PC-3 (cell line): Measurements from ENCODE around the gene LBHD1. TPM values are rescaled to one million over a fixed set of nuclear protein-coding genes. Genes with fewer than 3 reads are reported as not detected.
A peak's percentile ranks its signal among the peaks of the same experiment; 100 is the strongest.

ENCODE experiments used
- ATAC-seq: fragments of 200-7000 bp; cut with Tn5 transposase; 2 replicates; pipeline ENCODE4 v1.9.1; 2020; ENCODE audit warnings: mild to moderate bottlenecking, moderate library complexity
- BruUV-seq: library from RNA; stranded (reverse); fragments of 400-500 nt; replicated peaks from 2 replicates; lab custom pipeline; 2021; lab: Mats Ljungman, UMichigan
- CTCF ChIA-PET: fragments of 300-600 bp; sonication (Branson Sonifier 250); formaldehyde crosslinking; loops from one replicate; lab custom pipeline; 2022; ENCODE audit warnings: antibody characterized with exemption; lab: Charles Lee
- POLR2A ChIA-PET: fragments of 300-600 bp; sonication (Branson Sonifier 250); formaldehyde crosslinking; loops from one replicate; lab custom pipeline; 2022; ENCODE audit warnings: antibody characterized with exemption; ENCODE audit not compliant: unreplicated experiment; lab: Charles Lee
- DNase-seq: peaks from one replicate; pipeline ENCODE4 v3.0.0-alpha.2; 2015
- H2AFZ ChIP-seq: fragments of 300-600 bp; sonication (generic); 2 replicates; pipeline ENCODE4 v1.6.0; 2016; ENCODE audit warnings: antibody characterized with exemption, low read length
- H3F3A ChIP-seq: fragments of 300-600 bp; sonication (generic); one replicate; pipeline ENCODE4 v1.6.0; 2017; ENCODE audit warnings: antibody characterized with exemption, low read length, control low read depth, mild to moderate bottlenecking; ENCODE audit not compliant: unreplicated experiment
- H3K27ac ChIP-seq: fragments of 300-600 bp; sonication (generic); 2 replicates; pipeline ENCODE4 v1.5.1; 2016; ENCODE audit warnings: mild to moderate bottlenecking, low read length
- H3K27me3 ChIP-seq: fragments of 300-600 bp; sonication (generic); 2 replicates; pipeline ENCODE4 v1.6.1; 2016; ENCODE audit warnings: low read length, mixed read lengths
- H3K36me3 ChIP-seq: fragments of 300-600 bp; sonication (generic); 2 replicates; pipeline ENCODE4 v1.6.1; 2016; ENCODE audit warnings: low read depth, mixed run types, low read length, mixed read lengths
- H3K4me1 ChIP-seq: fragments of 300-600 bp; sonication (generic); 2 replicates; pipeline ENCODE4 v1.5.1; 2016; ENCODE audit warnings: low read length; ENCODE audit not compliant: insufficient read depth
- H3K4me2 ChIP-seq: fragments of 300-600 bp; sonication (generic); 2 replicates; pipeline ENCODE4 v1.6.0; 2016; ENCODE audit warnings: low read length
- H3K4me3 ChIP-seq: fragments of 300-600 bp; sonication (generic); 2 replicates; pipeline ENCODE4 v1.5.1; 2016; ENCODE audit warnings: mild to moderate bottlenecking, low read length, mixed read lengths
- H3K79me2 ChIP-seq: fragments of 300-600 bp; sonication (generic); 2 replicates; pipeline ENCODE4 v1.6.1; 2017; ENCODE audit warnings: low read length, mixed read lengths
- H3K9ac ChIP-seq: fragments of 300-600 bp; sonication (generic); 2 replicates; pipeline ENCODE4 v1.6.0; 2016; ENCODE audit warnings: mild to moderate bottlenecking, low read length
- H3K9me2 ChIP-seq: fragments of 300-600 bp; sonication (generic); replicated peaks from 2 replicates; pipeline ENCODE4 v1.6.1; 2016; ENCODE audit warnings: mixed run types, low read length, mixed read lengths
- H3K9me3 ChIP-seq: fragments of 300-600 bp; sonication (generic); 2 replicates; pipeline ENCODE4 v1.6.1; 2016; ENCODE audit warnings: low read length, mixed read lengths
- H4K20me1 ChIP-seq: fragments of 300-600 bp; sonication (generic); 2 replicates; pipeline ENCODE4 v1.6.1; 2016; ENCODE audit warnings: low read length, mixed read lengths
- EZH2 ChIP-seq: fragments of 300-600 bp; sonication (generic); IDR thresholded peaks from one replicate; pipeline ENCODE4 v1.6.1; 2017; ENCODE audit warnings: antibody characterized with exemption, mild to moderate bottlenecking, low read length; ENCODE audit not compliant: unreplicated experiment
- EZH2phosphoT487 ChIP-seq: fragments of 300-600 bp; sonication (generic); IDR thresholded peaks from 2 replicates; pipeline ENCODE4 v1.6.1; 2018; ENCODE audit warnings: mild to moderate bottlenecking, antibody characterized with exemption, low read length, borderline replicate concordance
- intact Hi-C: fragments of 100-400 bp; cut with micrococcal nuclease; formaldehyde crosslinking; loops from 2 replicates; pipeline ENCODE4 v1.9.0; 2023
- total RNA-seq: library from RNA; depleted of rRNA; stranded (reverse); fragments of >200 nt; gene quantifications from 2 replicates; pipeline ENCODE4 v1.2.3, GENCODE V29; 2014
- TF ChIP-seq, protein P1 (sequence below): fragments of 300-600 bp; sonication (generic); conservative IDR thresholded peaks from 2 replicates; pipeline ENCODE4 v1.5.1; 2017; ENCODE audit warnings: antibody characterized with exemption, low read depth, mild to moderate bottlenecking, low read length

The LBHD1 gene
- total RNA-seq, 1 experiment from 2014 or later = 9.7 TPM

DNA sequence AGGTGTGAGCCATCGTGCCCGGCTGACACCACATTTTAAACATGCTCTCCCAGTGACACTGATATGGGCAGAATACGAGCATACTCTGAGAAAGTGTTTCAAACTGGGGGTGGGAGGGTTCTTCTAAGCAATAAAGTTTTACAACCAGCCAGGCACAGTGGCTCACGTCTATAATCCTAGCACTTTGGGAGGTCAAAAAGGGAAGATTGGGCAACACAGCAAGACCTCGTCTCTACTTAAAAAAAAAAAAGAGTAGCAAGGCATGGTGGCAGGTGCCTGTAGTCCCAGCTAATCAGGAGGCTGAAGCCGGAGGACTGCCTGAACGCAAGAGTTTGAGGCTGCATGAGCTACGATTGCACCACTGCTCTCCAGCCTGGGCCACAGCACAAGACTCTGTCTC lies 27.8 kb downstream of the LBHD1 start:
- Histone ChIP-seq H2AFZ (no peak overlapping the region), H3K9me2 (no peaks in the 10 kb centered on the region), H3K79me2 (peaks cover 65% of the 10 kb centered on the region), H3K27me3 (no peaks in the 10 kb centered on the region), H3K36me3 (peaks cover 29% of the 10 kb centered on the region), H3F3A (no peaks in the 10 kb centered on the region), H3K4me3 (no peak overlapping the region), H4K20me1 (no peaks in the 10 kb centered on the region), H3K27ac (no peak overlapping the region), H3K9ac (no peak overlapping the region), H3K9me3 (no peaks in the 10 kb centered on the region), H3K4me2 (no peak overlapping the region), H3K4me1 (peaks cover 10% of the 10 kb centered on the region)
- POLR2A ChIA-PET = no interaction called here
- ATAC-seq (no peak), DNase-seq (no peak)
- no TSS peak for BruUV-seq
- intact Hi-C loops = no loop called here
- TF ChIP-seq, protein P1, sequence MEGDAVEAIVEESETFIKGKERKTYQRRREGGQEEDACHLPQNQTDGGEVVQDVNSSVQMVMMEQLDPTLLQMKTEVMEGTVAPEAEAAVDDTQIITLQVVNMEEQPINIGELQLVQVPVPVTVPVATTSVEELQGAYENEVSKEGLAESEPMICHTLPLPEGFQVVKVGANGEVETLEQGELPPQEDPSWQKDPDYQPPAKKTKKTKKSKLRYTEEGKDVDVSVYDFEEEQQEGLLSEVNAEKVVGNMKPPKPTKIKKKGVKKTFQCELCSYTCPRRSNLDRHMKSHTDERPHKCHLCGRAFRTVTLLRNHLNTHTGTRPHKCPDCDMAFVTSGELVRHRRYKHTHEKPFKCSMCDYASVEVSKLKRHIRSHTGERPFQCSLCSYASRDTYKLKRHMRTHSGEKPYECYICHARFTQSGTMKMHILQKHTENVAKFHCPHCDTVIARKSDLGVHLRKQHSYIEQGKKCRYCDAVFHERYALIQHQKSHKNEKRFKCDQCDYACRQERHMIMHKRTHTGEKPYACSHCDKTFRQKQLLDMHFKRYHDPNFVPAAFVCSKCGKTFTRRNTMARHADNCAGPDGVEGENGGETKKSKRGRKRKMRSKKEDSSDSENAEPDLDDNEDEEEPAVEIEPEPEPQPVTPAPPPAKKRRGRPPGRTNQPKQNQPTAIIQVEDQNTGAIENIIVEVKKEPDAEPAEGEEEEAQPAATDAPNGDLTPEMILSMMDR = no peak
- TF ChIP-seq EZH2 (no peak), EZH2phosphoT487 (no peak)
- CTCF ChIA-PET = no interaction called here

DNA sequence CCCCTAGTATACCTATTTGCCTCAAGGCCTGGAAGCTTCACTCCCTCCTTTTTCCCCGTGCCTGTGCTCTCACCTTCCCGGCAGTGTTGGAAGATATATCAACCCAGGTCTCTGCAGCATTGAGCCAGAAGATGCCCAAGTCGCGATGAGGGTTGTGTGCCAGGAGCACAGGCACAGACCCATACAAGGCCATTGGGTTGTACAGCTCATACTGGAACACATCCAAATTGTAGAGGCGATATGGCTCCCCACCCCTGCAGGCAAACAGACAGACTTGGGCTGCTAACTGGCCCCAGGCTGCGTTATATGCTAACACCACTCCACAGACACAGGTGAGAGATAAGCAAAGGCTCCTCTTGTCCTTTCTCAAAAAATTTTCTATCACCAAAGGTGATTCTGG lies 39.6 kb downstream of the LBHD1 start:
- Histone ChIP-seq H4K20me1 (no peaks in the 10 kb centered on the region), H3K27me3 (no peaks in the 10 kb centered on the region), H3K4me1 (no peaks in the 10 kb centered on the region), H3K4me3 (no peak overlapping the region), H3K9me3 (no peaks in the 10 kb centered on the region), H3K9ac (no peak overlapping the region), H3F3A (no peaks in the 10 kb centered on the region), H2AFZ (no peak overlapping the region), H3K4me2 (no peak overlapping the region), H3K27ac (no peak overlapping the region), H3K36me3 (peaks cover 70% of the 10 kb centered on the region), H3K9me2 (no peaks in the 10 kb centered on the region), H3K79me2 (no peaks in the 10 kb centered on the region)
- CTCF ChIA-PET = no interaction called here
- no TSS peak for BruUV-seq
- DNase-seq (no peak), ATAC-seq (no peak)
- intact Hi-C loops = no loop called here
- POLR2A ChIA-PET = no interaction called here
- TF ChIP-seq EZH2phosphoT487 (no peak), EZH2 (no peak)
- TF ChIP-seq, protein P1 = no peak

DNA sequence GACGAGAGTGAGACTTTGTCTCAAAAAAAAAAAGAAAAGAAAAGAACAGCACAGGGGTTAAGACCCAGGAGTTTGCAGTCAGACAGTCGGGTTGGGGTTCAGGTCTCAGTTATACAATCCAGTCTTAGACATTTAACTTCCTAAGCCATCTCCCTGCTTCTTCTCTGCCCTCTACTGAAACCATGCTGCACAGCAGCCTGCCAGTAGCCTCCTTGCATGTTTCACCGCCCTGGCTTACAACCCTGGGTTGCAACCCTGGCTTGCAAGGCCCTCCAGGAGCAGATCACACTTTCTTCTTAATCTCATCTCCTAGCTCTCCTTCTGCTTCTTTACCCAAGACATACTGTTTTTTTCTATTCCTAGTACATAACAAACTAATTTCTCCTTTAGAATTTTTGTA lies 44.4 kb downstream of the LBHD1 start:
- ChIA-PET POLR2A (interaction anchor here (0.7 kb wide), 1 partner anchor 228 kb away, joined by 3 read pairs; no protein-coding TSS in a partner anchor), CTCF (no interaction called here)
- TF ChIP-seq, protein P1 = peak; percentile 24; the same call in 1 of the 2 replicates
- TF ChIP-seq EZH2phosphoT487 = no peak
- TF ChIP-seq EZH2 = no peak
- ATAC-seq (peak; percentile 25; the same call in 1 of the 2 replicates), DNase-seq (no peak)
- H3K4me1 ChIP-seq = peaks cover under 1% of the 10 kb centered on the region; the same call in 1 of the 2 replicates
- H3K4me2 ChIP-seq = no peak overlapping the region
- no peak overlapping the region for H3K9ac ChIP-seq
- no peak overlapping the region for H3K4me3 ChIP-seq
- peaks cover 8% of the 10 kb centered on the region for H3F3A ChIP-seq
- no peaks in the 10 kb centered on the region for H3K9me3 ChIP-seq
- H3K79me2 ChIP-seq = no peaks in the 10 kb centered on the region
- H2AFZ ChIP-seq = no peak overlapping the region
- peaks cover 67% of the 10 kb centered on the region for H3K36me3 ChIP-seq
- no peaks in the 10 kb centered on the region for H3K27me3 ChIP-seq
- no peak overlapping the region for H3K27ac ChIP-seq
- no peaks in the 10 kb centered on the region for H4K20me1 ChIP-seq
- no TSS peak for BruUV-seq
- intact Hi-C loops = no loop called here
- H3K9me2 ChIP-seq = no peaks in the 10 kb centered on the region
